HEK293 (cell line): ENCODE data around the gene SNN.

Experiments
- ATF2 ChIP-seq: fragments of 450-650 bp; formaldehyde crosslinking; IDR thresholded peaks from 2 replicates; pipeline ENCODE4 v1.5.1; 2016; ENCODE audit warnings: missing biosample characterization, missing genetic modification characterization, low read depth
- PBX3 ChIP-seq: sonication (generic); formaldehyde crosslinking; IDR thresholded peaks from 2 replicates; pipeline ENCODE4 v1.8.1; 2022; ENCODE audit warnings: mild to moderate bottlenecking, moderate library complexity, missing genetic modification reagents
- TCF7L2 ChIP-seq: IDR thresholded peaks from 2 replicates; pipeline ENCODE4 v1.6.1; 2011; ENCODE audit warnings: low read depth, mild to moderate bottlenecking, inconsistent platforms, low read length, moderate library complexity, borderline replicate concordance
- ZBTB8A ChIP-seq: fragments of 450-650 bp; formaldehyde crosslinking; IDR thresholded peaks from 2 replicates; pipeline ENCODE4 v1.5.1; 2016; ENCODE audit warnings: missing biosample characterization, missing genetic modification characterization
- ZNF174 ChIP-seq: fragments of 450-650 bp; formaldehyde crosslinking; IDR thresholded peaks from 2 replicates; pipeline ENCODE4 v1.5.0; 2017; ENCODE audit warnings: missing biosample characterization, mild to moderate bottlenecking, missing genetic modification characterization
- ZNF18 ChIP-seq: fragments of 450-650 bp; formaldehyde crosslinking; IDR thresholded peaks from 2 replicates; pipeline ENCODE4 v1.5.1; 2016; ENCODE audit warnings: missing biosample characterization, missing genetic modification characterization
- ZNF449 ChIP-seq: fragments of 450-650 bp; formaldehyde crosslinking; IDR thresholded peaks from 2 replicates; pipeline ENCODE4 v1.5.1; 2017; ENCODE audit warnings: missing biosample characterization, mild to moderate bottlenecking, missing genetic modification characterization, moderate library complexity
- ZNF585B ChIP-seq: fragments of 450-650 bp; formaldehyde crosslinking; IDR thresholded peaks from 2 replicates; pipeline ENCODE4 v1.5.1; 2016; ENCODE audit warnings: missing biosample characterization, missing genetic modification characterization
- ZNF596 ChIP-seq: fragments of 450-650 bp; IDR thresholded peaks from 2 replicates; pipeline ENCODE4 v1.5.0; 2018; ENCODE audit warnings: missing biosample characterization, mild to moderate bottlenecking, missing genetic modification characterization, moderate library complexity
- ZNF791 ChIP-seq: fragments of 450-650 bp; formaldehyde crosslinking; IDR thresholded peaks from 2 replicates; pipeline ENCODE4 v1.5.1; 2016; ENCODE audit warnings: missing biosample characterization, missing genetic modification characterization
- TF ChIP-seq, protein P1 (sequence below): fragments of 450-650 bp; formaldehyde crosslinking; IDR thresholded peaks from 2 replicates; pipeline ENCODE4 v1.5.1; 2016; ENCODE audit warnings: missing biosample characterization, missing genetic modification characterization

DNA sequence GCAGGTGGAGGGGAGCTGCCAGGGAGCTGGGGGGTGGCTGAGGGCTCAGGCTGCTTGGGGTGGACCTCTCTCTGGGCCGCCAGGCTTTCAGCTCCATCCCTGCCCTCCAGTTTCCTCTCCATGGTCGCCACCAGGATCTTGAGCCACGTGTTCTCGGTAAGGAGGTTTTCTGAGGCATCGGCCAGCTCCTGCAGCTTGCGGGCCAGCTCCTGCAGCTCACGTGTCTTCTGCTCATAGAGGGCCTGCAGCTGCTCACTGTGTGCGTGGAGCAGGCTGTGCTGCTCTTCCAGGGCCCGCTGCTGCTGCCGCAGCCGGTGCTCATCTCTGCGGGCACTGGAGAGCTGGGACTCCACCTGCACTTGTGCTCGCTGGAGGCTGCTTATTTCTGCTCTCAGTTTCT is 11.0 kb downstream of the SNN start:
- TF ChIP-seq ZNF174 (no peak), ATF2 (tag by site-specific recombination) (no peak), ZBTB8A (tag by site-specific recombination) (no peak), ZNF596 (tag by site-specific recombination) (no peak), ZNF18 (no peak), ZNF585B (tag by site-specific recombination) (no peak), TCF7L2 (no peak), PBX3 (no peak), ZNF791 (tag by site-specific recombination) (no peak), ZNF449 (tag by site-specific recombination) (no peak)
- TF ChIP-seq, protein P1, sequence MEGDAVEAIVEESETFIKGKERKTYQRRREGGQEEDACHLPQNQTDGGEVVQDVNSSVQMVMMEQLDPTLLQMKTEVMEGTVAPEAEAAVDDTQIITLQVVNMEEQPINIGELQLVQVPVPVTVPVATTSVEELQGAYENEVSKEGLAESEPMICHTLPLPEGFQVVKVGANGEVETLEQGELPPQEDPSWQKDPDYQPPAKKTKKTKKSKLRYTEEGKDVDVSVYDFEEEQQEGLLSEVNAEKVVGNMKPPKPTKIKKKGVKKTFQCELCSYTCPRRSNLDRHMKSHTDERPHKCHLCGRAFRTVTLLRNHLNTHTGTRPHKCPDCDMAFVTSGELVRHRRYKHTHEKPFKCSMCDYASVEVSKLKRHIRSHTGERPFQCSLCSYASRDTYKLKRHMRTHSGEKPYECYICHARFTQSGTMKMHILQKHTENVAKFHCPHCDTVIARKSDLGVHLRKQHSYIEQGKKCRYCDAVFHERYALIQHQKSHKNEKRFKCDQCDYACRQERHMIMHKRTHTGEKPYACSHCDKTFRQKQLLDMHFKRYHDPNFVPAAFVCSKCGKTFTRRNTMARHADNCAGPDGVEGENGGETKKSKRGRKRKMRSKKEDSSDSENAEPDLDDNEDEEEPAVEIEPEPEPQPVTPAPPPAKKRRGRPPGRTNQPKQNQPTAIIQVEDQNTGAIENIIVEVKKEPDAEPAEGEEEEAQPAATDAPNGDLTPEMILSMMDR (tag by site-specific recombination), result no peak
